Medulla oblongata (tissue), 1 donor: ENCODE measurements around the gene MIB2.

Experiments used
- DNase-seq: peaks from one replicate; pipeline ENCODE4 v3.0.0-alpha.2; 2015; ENCODE audit errors: extremely low spot score

The MIB2 gene

GRCh38 chr1:1598051-1598719, 17.1 kb upstream of the MIB2 start:
- DNase-seq, result no peak

DNA sequence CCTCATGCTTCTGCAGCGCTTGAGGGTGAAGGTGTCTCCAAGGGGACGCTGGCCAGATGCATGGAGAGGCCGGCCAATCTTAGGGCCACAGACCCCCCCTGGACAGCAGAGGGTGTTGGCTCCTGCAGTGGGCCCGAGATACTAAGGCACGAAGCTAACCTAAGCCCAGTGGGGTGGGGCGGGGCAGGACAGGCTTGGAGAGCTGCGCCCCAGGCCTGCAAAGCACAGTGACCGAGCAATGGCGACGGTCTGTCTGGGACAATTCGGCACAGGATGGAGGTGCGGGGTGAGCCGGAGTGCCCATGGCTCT, 16.6 kb upstream of the MIB2 start:
- no peak for DNase-seq

- no peak for DNase-seq
Measured at GRCh38 chr1:1599030-1599934, 16.0 kb upstream of the MIB2 start.

GRCh38 chr1:1599935-1600860, 15.1 kb upstream of the MIB2 start, which contains the start of gene FNDC10:
Gene FNDC10 (minus strand): TSS chr1:1600135. CDS start chr1:1600015, 120 bp downstream.
- DNase-seq, result no peak

DNA sequence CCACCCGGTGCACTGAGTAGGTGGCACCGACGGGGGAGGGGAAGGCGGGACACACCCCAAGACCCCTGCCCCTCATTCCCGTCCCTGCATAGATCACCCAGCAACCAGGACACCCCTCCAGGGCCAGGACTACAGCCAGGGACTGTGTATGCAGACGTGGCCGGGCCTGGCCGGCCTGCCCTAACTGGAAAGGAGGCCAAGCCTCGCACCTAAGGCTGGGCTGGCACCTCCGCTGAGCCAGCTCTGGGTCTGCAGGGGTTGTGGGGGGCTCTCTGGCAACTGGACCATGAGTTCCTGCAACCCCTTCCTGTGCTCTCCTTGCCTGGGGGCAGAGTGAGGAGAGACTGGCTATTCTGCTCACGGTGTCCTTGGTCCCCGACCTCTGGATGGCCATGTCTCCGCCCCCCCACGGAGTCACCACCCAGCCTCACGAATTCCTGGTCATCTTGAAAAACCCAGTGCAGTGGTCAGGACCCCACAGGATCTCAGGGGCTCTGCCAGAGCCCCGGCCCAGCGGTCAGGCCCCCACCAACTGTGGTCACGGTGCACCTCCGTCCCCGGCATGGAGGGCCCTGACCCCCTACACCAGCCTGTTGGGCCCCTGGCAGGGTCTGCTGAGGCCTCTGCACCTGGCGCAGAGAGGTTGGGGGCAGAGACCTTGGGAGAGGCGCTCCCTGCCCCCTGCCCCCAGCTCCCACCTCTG, 14.3 kb upstream of the MIB2 start:
- DNase-seq, result no peak

DNA sequence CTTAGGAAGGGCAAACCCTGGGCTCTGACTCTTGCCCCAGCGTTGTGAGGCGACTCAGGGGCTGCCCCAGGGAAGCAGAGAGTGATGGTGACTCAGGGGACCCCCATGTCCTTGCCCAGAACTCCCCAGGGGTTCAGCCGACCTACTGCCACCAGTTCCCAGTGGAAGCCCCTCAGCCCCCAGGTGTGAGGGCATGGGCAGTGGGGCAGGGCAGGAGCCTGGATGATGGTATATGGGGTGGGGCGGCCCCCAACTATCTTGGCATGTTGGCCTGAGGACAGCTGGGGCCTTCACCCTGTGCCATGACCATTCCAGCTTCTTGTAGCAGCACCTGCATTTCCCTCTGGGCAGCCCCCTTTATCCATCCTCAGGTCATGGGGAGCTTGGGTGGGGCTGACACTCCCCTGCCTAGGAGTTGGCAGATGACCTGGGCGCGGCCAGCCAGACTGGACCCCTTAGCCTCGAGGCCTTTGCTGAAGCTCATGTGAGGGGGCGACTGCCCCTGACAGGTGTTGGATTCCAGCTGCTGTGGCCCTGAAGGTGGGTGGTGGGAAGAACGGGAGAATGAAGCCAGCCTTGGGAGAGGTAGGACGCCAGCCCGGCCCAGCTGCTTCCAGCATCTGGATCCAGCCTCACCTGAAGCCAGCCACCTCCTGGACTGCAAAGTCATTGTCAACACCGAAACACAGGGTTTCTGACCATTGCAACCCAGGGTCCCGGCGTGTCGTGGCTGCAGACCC, 13.6 kb upstream of the MIB2 start:
- no peak for DNase-seq

GRCh38 chr1:1602304-1602967, 12.9 kb upstream of the MIB2 start:
- no peak for DNase-seq

GRCh38 chr1:1602968-1603506, 12.3 kb upstream of the MIB2 start:
- no peak for DNase-seq

DNA sequence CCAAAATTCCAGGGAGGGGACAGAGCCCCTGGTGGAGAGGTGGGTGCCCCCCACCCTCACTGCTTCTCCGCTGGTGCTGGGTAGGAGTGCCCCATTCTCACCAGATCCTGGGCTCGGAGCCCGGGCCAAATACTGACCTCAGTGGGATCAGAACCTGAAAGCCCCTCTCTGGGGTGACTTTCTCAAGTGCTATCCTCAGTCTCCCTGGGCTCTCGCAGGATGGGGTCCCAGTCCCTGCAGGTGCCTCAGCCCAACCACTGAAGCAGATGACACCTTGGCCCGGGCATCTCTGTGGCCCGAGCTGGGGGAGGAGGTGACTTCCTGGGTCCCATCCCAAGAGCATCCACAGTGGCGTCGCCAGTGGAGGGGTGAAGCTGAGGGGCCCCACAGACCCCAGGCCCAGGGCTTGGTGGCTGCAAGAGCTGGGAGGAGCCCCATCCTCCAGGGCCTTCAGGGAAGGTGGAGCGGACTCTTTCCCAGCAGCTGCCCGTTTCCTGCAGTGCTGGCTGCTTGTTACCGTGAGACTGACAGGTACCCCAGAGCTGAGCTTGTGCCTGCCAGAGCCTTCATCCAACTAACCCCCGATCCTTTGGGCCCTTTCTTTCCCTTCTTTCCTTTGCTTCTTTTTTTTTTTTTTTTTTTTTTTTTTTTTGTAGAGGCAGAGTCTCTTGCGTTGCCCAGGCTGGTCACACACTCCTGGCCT, 11.5 kb upstream of the MIB2 start:
- no peak for DNase-seq

GRCh38 chr1:1604374-1605033, 10.8 kb upstream of the MIB2 start:
- DNase-seq, result no peak

DNA sequence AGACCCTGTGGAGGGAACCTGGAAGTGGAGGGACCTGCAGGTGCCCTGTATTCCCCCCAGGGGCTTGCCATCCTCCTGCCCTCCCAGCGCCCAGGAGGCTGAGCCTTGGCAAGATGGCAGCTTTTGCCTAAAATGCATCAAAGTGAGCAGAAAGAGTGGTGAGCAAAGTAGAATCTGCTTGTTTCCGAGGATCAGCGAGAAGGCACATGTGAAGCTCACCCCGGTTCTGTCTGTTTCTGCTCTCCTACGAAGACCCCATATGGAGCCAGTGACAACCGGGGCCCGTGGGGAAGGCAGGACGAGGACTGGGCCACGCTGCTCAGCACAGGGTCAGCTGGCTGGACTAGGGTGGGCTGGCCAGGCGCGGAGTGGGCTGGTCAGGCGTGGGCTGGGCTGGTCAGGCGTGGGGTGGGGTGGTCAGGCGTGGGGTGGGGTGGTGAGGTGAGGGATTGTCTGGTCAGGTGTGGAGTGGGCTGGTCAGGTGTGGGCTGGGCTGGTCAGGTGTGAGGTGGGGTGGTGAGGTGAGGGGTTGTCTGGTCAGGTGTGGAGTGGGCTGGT, 10.2 kb upstream of the MIB2 start:
- DNase-seq, result no peak

DNA sequence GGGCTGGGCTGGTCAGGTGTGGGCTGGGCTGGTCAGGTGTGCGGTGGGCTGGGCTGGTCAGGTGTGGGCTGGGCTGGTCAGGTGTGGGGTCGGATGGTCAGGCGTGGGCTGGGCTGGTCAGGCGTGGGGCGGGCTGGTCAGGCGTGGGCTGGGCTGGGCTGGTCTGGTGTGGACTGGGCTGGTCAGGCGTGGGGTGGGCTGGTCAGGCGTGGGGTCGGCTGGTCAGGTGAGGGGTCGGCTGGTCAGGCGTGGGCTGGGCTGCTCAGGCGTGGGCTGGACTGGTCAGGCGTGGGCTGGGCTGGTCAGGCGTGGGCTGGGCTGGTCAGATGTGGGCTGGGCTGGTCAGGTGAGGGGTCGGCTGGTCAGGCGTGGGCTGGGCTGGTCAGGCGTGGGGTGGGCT, 9.6 kb upstream of the MIB2 start:
- no peak for DNase-seq

GRCh38 chr1:1606232-1606631, 9.1 kb upstream of the MIB2 start:
- no peak for DNase-seq

DNA sequence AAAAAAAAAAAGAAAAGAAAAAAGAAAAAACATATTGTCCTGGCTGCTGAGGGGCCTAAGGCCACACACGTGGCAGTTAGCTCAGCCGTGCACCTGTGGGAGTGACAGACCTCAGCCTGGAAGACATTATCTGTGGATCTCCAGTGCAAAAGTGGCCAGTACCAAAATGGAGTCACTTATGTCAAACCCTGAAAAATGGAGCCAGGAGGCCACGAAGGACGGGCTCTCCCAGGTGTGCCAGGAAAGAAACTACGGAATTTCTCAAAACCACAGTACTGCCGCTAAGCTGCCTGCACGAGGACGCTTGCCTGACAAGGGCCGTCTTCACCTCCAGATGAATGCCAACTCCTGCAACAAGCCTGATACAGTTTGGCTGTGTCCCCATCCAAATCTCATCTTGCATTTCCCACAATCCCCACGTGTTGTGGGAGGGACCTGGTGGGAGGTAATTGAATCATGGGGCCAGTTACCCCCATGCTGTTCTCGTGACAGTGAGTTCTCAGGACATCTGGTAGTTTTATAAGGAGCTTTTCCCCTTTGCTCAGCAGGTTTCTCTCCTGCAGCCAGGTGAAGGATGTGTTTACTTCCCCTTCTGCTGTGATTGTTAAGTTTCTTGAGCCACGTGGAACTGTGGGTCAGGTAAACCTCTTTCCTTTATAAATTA, 5.3 kb upstream of the MIB2 start:
- no peak for DNase-seq

GRCh38 chr1:1610796-1611195, 4.5 kb upstream of the MIB2 start:
- DNase-seq, result no peak

DNA sequence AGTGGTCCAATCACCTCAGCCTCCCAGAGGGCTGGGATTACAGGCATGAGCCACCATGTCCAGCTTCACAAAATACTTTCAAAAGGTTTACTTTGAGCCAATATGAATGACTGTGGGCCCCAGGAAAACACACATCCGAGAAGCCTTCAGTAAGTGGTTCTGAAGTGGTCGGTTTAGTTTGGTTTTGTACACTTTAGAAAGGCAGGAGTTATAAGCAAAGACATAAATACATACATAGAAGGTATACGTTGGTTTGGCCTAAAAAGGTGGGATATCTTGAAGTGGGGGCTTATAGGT, 3.2 kb upstream of the MIB2 start:
- DNase-seq, result no peak

DNA sequence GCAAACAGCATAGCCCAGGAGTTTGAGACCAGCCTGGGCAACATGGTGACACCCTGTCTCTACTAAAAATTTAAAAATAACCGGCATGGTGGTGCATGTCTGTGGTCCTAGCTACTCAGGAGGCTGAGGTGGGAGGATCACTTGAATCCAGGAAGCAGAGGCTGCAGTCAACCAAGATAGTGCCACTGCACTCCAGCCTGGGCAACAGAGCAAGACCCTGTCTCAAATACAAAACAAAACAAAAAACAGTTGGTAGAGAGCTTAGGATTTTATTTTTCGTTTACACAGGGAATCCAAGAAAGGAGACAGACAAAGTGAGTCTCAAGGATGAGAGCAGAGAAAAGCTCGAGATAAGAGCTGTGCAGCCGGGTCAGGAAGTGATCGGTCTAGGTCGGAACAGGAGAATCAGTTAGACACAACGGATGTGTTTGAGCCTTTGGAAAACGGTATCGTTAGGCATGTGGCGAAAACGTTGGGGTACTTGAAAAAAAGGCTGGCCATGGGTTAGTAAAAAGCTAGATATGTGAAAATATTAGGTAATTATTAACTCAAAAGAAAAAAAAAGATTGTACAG, 1.7 kb upstream of the MIB2 start:
- no peak for DNase-seq
